Measurements from ENCODE around the gene TRIL.

Gene TRIL

GRCh38 chr7:28957751-28958234 is 337 bp downstream of the TRIL start:
- Histone ChIP-seq H3K36me3 (ENCODE audit: control insufficient read depth in 1 of 2, insufficient read depth in 2 of 2, low read length in 2 of 2) (no peaks in the 10 kb centered on the region), H3K9me3 (ENCODE audit: control insufficient read depth in 1 of 2, low read length in 2 of 2) (no peaks in the 10 kb centered on the region), H3K27me3 (ENCODE audit: low read depth, low read length) (peaks cover 16% of the 10 kb centered on the region), H3K4me3 (ENCODE audit: low read depth in 1 of 2, low read length in 2 of 2) (peak overlapping the region; percentile 23 to 75), H3K27ac (ENCODE audit: low read length) (no peak overlapping the region), H3K4me1 (ENCODE audit: control insufficient read depth in 1 of 2, insufficient read depth in 2 of 2, low read length in 2 of 2) (peaks cover 0 to 39% of the 10 kb centered on the region in 2 donors)

- H3K36me3 ChIP-seq (ENCODE audit: control insufficient read depth in 1 of 2, insufficient read depth in 2 of 2, low read length in 2 of 2) = no peaks in the 10 kb centered on the region
- H3K4me1 ChIP-seq (ENCODE audit: control insufficient read depth in 1 of 2, insufficient read depth in 2 of 2, low read length in 2 of 2) = peaks cover 0 to 39% of the 10 kb centered on the region in 2 donors
- H3K27me3 ChIP-seq (ENCODE audit: low read depth, low read length) = peaks cover 16% of the 10 kb centered on the region
- no peak overlapping the region for H3K27ac ChIP-seq (ENCODE audit: low read length)
- no peaks in the 10 kb centered on the region for H3K9me3 ChIP-seq (ENCODE audit: control insufficient read depth in 1 of 2, low read length in 2 of 2)
- peak overlapping the region; percentile 23 to 75 for H3K4me3 ChIP-seq (ENCODE audit: low read depth in 1 of 2, low read length in 2 of 2)
Measured at GRCh38 chr7:28957064-28957750, 923 bp downstream of the TRIL start.

GRCh38 chr7:28956608-28957063 is 1.5 kb downstream of the TRIL start:
- H3K27ac ChIP-seq (ENCODE audit: low read length) = no peak overlapping the region
- peaks cover 0 to 39% of the 10 kb centered on the region in 2 donors for H3K4me1 ChIP-seq (ENCODE audit: control insufficient read depth in 1 of 2, insufficient read depth in 2 of 2, low read length in 2 of 2)
- no peaks in the 10 kb centered on the region for H3K9me3 ChIP-seq (ENCODE audit: control insufficient read depth in 1 of 2, low read length in 2 of 2)
- peak overlapping the region; percentile 23 to 75 for H3K4me3 ChIP-seq (ENCODE audit: low read depth in 1 of 2, low read length in 2 of 2)
- peaks cover 16% of the 10 kb centered on the region for H3K27me3 ChIP-seq (ENCODE audit: low read depth, low read length)
- no peaks in the 10 kb centered on the region for H3K36me3 ChIP-seq (ENCODE audit: control insufficient read depth in 1 of 2, insufficient read depth in 2 of 2, low read length in 2 of 2)

- H3K27me3 ChIP-seq (ENCODE audit: low read depth, low read length) = peaks cover 16% of the 10 kb centered on the region
- H3K9me3 ChIP-seq (ENCODE audit: control insufficient read depth in 1 of 2, low read length in 2 of 2) = no peaks in the 10 kb centered on the region
- H3K4me1 ChIP-seq (ENCODE audit: control insufficient read depth in 1 of 2, insufficient read depth in 2 of 2, low read length in 2 of 2) = peaks cover 0 to 39% of the 10 kb centered on the region in 2 donors
- H3K4me3 ChIP-seq (ENCODE audit: low read depth in 1 of 2, low read length in 2 of 2) = peak overlapping the region; percentile 23 to 75
- H3K27ac ChIP-seq (ENCODE audit: low read length) = no peak overlapping the region
- no peaks in the 10 kb centered on the region for H3K36me3 ChIP-seq (ENCODE audit: control insufficient read depth in 1 of 2, insufficient read depth in 2 of 2, low read length in 2 of 2)
Measured at GRCh38 chr7:28955718-28956607, 2.2 kb downstream of the TRIL start.

- Histone ChIP-seq H3K9me3 (ENCODE audit: control insufficient read depth in 1 of 2, low read length in 2 of 2) (no peaks in the 10 kb centered on the region), H3K4me3 (ENCODE audit: low read depth in 1 of 2, low read length in 2 of 2) (peak overlapping the region; percentile 23 to 75), H3K4me1 (ENCODE audit: control insufficient read depth in 1 of 2, insufficient read depth in 2 of 2, low read length in 2 of 2) (peaks cover 0 to 39% of the 10 kb centered on the region in 2 donors), H3K27ac (ENCODE audit: low read length) (no peak overlapping the region), H3K27me3 (ENCODE audit: low read depth, low read length) (peaks cover 16% of the 10 kb centered on the region), H3K36me3 (ENCODE audit: control insufficient read depth in 1 of 2, insufficient read depth in 2 of 2, low read length in 2 of 2) (no peaks in the 10 kb centered on the region)
Measured at GRCh38 chr7:28955356-28955717, 2.8 kb downstream of the TRIL start.

- Histone ChIP-seq H3K4me3 (ENCODE audit: low read depth in 1 of 2, low read length in 2 of 2) (peak overlapping the region; percentile 23 to 75), H3K4me1 (ENCODE audit: control insufficient read depth in 1 of 2, insufficient read depth in 2 of 2, low read length in 2 of 2) (peaks cover 0 to 39% of the 10 kb centered on the region in 2 donors), H3K36me3 (ENCODE audit: control insufficient read depth in 1 of 2, insufficient read depth in 2 of 2, low read length in 2 of 2) (no peaks in the 10 kb centered on the region), H3K9me3 (ENCODE audit: control insufficient read depth in 1 of 2, low read length in 2 of 2) (no peaks in the 10 kb centered on the region), H3K27me3 (ENCODE audit: low read depth, low read length) (peaks cover 16% of the 10 kb centered on the region), H3K27ac (ENCODE audit: low read length) (no peak overlapping the region)
Measured at GRCh38 chr7:28954946-28955345, 3.2 kb downstream of the TRIL start.

- Histone ChIP-seq H3K4me1 (ENCODE audit: control insufficient read depth in 1 of 2, insufficient read depth in 2 of 2, low read length in 2 of 2) (peaks cover 0 to 39% of the 10 kb centered on the region in 2 donors), H3K9me3 (ENCODE audit: control insufficient read depth in 1 of 2, low read length in 2 of 2) (no peaks in the 10 kb centered on the region), H3K27ac (ENCODE audit: low read length) (no peak overlapping the region), H3K4me3 (ENCODE audit: low read depth in 1 of 2, low read length in 2 of 2) (peak overlapping the region in 1 of 2 donors; percentile 1), H3K27me3 (ENCODE audit: low read depth, low read length) (peaks cover 16% of the 10 kb centered on the region), H3K36me3 (ENCODE audit: control insufficient read depth in 1 of 2, insufficient read depth in 2 of 2, low read length in 2 of 2) (no peaks in the 10 kb centered on the region)
Measured at GRCh38 chr7:28954471-28954870, 3.7 kb downstream of the TRIL start.

GRCh38 chr7:28953633-28954032 is 4.5 kb downstream of the TRIL start:
- no peak overlapping the region for H3K27ac ChIP-seq (ENCODE audit: low read length)
- H3K27me3 ChIP-seq (ENCODE audit: low read depth, low read length) = peaks cover 16% of the 10 kb centered on the region
- H3K9me3 ChIP-seq (ENCODE audit: control insufficient read depth in 1 of 2, low read length in 2 of 2) = no peaks in the 10 kb centered on the region
- H3K4me1 ChIP-seq (ENCODE audit: control insufficient read depth in 1 of 2, insufficient read depth in 2 of 2, low read length in 2 of 2) = peaks cover 0 to 39% of the 10 kb centered on the region in 2 donors
- no peak overlapping the region for H3K4me3 ChIP-seq (ENCODE audit: low read depth in 1 of 2, low read length in 2 of 2)
- H3K36me3 ChIP-seq (ENCODE audit: control insufficient read depth in 1 of 2, insufficient read depth in 2 of 2, low read length in 2 of 2) = no peaks in the 10 kb centered on the region

- Histone ChIP-seq H3K27ac (ENCODE audit: low read length) (no peak overlapping the region), H3K9me3 (ENCODE audit: control insufficient read depth in 1 of 2, low read length in 2 of 2) (no peaks in the 10 kb centered on the region), H3K4me1 (ENCODE audit: control insufficient read depth in 1 of 2, insufficient read depth in 2 of 2, low read length in 2 of 2) (peaks cover 0 to 4% of the 10 kb centered on the region in 2 donors), H3K4me3 (ENCODE audit: low read depth in 1 of 2, low read length in 2 of 2) (no peak overlapping the region), H3K36me3 (ENCODE audit: control insufficient read depth in 1 of 2, insufficient read depth in 2 of 2, low read length in 2 of 2) (no peaks in the 10 kb centered on the region), H3K27me3 (ENCODE audit: low read depth, low read length) (no peaks in the 10 kb centered on the region)
Measured at GRCh38 chr7:28942168-28942567, 16.0 kb downstream of the TRIL start.

- H3K36me3 ChIP-seq (ENCODE audit: control insufficient read depth in 1 of 2, insufficient read depth in 2 of 2, low read length in 2 of 2) = no peaks in the 10 kb centered on the region
- peaks cover 0 to 4% of the 10 kb centered on the region in 2 donors for H3K4me1 ChIP-seq (ENCODE audit: control insufficient read depth in 1 of 2, insufficient read depth in 2 of 2, low read length in 2 of 2)
- no peak overlapping the region for H3K27ac ChIP-seq (ENCODE audit: low read length)
- H3K4me3 ChIP-seq (ENCODE audit: low read depth in 1 of 2, low read length in 2 of 2) = no peak overlapping the region
- H3K27me3 ChIP-seq (ENCODE audit: low read depth, low read length) = no peaks in the 10 kb centered on the region
- H3K9me3 ChIP-seq (ENCODE audit: control insufficient read depth in 1 of 2, low read length in 2 of 2) = no peaks in the 10 kb centered on the region
Measured at GRCh38 chr7:28941633-28942032, 16.5 kb downstream of the TRIL start.

- no peaks in the 10 kb centered on the region for H3K27me3 ChIP-seq (ENCODE audit: low read depth, low read length)
- H3K4me1 ChIP-seq (ENCODE audit: control insufficient read depth in 1 of 2, insufficient read depth in 2 of 2, low read length in 2 of 2) = peaks cover 0 to 4% of the 10 kb centered on the region in 2 donors
- H3K36me3 ChIP-seq (ENCODE audit: control insufficient read depth in 1 of 2, insufficient read depth in 2 of 2, low read length in 2 of 2) = no peaks in the 10 kb centered on the region
- H3K4me3 ChIP-seq (ENCODE audit: low read depth in 1 of 2, low read length in 2 of 2) = no peak overlapping the region
- no peak overlapping the region for H3K27ac ChIP-seq (ENCODE audit: low read length)
- no peaks in the 10 kb centered on the region for H3K9me3 ChIP-seq (ENCODE audit: control insufficient read depth in 1 of 2, low read length in 2 of 2)
Measured at GRCh38 chr7:28940741-28941384, 17.3 kb downstream of the TRIL start.
